Fibroblast of skin of left biceps (primary cell): ENCODE results near the gene RSPH10B.
"Not testable (repeated sequence)": the region's sequence is repeated elsewhere in the genome, so short reads cannot be mapped to it uniquely, and the experiment has no call there.

Source experiments
- DNase-seq, 2 experiments: peaks; one replicate each; pipeline ENCODE4 v3.0.0-alpha.2; 2013; ENCODE audit warnings: low read depth in 2 of 2

The RSPH10B gene

GRCh38 chr7:5926263-5926870, 44.1 kb downstream of the RSPH10B start:
- DNase-seq: not testable (repeated sequence)

GRCh38 chr7:5924630-5925029, 45.9 kb downstream of the RSPH10B start:
- not testable (repeated sequence) for DNase-seq

- not testable (repeated sequence) for DNase-seq
Observed at GRCh38 chr7:5924180-5924579, 46.3 kb downstream of the RSPH10B start.

GRCh38 chr7:5916529-5916928, 54.0 kb downstream of the RSPH10B start:
- not testable (repeated sequence) for DNase-seq

GRCh38 chr7:5908835-5909234, 61.7 kb downstream of the RSPH10B start:
- DNase-seq: not testable (repeated sequence)

GRCh38 chr7:5904726-5905125, 65.8 kb downstream of the RSPH10B start:
- DNase-seq: not testable (repeated sequence)

GRCh38 chr7:5903002-5903401, 67.5 kb downstream of the RSPH10B start:
- DNase-seq: not testable (repeated sequence)

- DNase-seq: peak; percentile 7 to 17
Observed at GRCh38 chr7:5898480-5899224, 71.8 kb downstream of the RSPH10B start, which contains the start of gene CCZ1. Gene CCZ1 (plus strand): TSS chr7:5898733. CDS start chr7:5898800, 67 bp downstream.

- DNase-seq: not testable (repeated sequence)
Observed at GRCh38 chr7:5897369-5897919, 73.0 kb downstream of the RSPH10B start.

- no peak for DNase-seq
Observed at GRCh38 chr7:5892498-5892897, 78.0 kb downstream of the RSPH10B start.

GRCh38 chr7:5890244-5890643, 80.2 kb downstream of the RSPH10B start:
- not testable (repeated sequence) for DNase-seq

GRCh38 chr7:5888021-5888420, 82.5 kb downstream of the RSPH10B start:
- not testable (repeated sequence) for DNase-seq

GRCh38 chr7:5884431-5884830, 86.1 kb downstream of the RSPH10B start:
- not testable (repeated sequence) for DNase-seq

GRCh38 chr7:5880106-5880505, 90.4 kb downstream of the RSPH10B start:
- not testable (repeated sequence) for DNase-seq

- not testable (repeated sequence) for DNase-seq
Observed at GRCh38 chr7:5879591-5879990, 90.9 kb downstream of the RSPH10B start.
